ENCODE results near the gene TUBGCP4. TPM values are rescaled to one million over a fixed set of nuclear protein-coding genes. Genes with fewer than 3 reads are reported as not detected.

Gene TUBGCP4
- total RNA-seq, 1 experiment from 2014 or later, result 38.6 TPM

GRCh38 chr15:43414196-43414595 lies 43.3 kb downstream of the TUBGCP4 start (continued):
- TF ChIP-seq ZBTB33 (IDR thresholded peaks at IDR 0.05; ENCODE audit: extremely low read depth, insufficient replicate concordance, low read length) (no peak), POLR2AphosphoS5 (IDR thresholded peaks at IDR 0.05; ENCODE audit: low read depth, low read length) (no peak), MAX (IDR thresholded peaks at IDR 0.05) (no peak), ATF3 (IDR thresholded peaks at IDR 0.05) (no peak), SIN3A (IDR thresholded peaks at IDR 0.05; ENCODE audit: low read depth) (no peak), REST (IDR thresholded peaks at IDR 0.05; ENCODE audit: low read depth) (no peak)

- no peak overlapping the region for H3K4me3 ChIP-seq (replicated peaks in 1 of 2; ENCODE audit: low read depth in 1 of 2, low read length in 2 of 2)
- no peak overlapping the region for H3K27ac ChIP-seq (ENCODE audit: low read depth, low read length)
- BruUV-seq (replicated peaks), result no TSS peak
- POLR2A ChIA-PET, result no interaction called here
- no peaks in the 10 kb centered on the region for H3K9me3 ChIP-seq (ENCODE audit: control insufficient read depth in 1 of 2, insufficient read depth in 1 of 2, low read depth in 1 of 2, low read length in 2 of 2)
- H3K9me2 ChIP-seq (ENCODE audit: insufficient read depth), result no peaks in the 10 kb centered on the region
- intact Hi-C loops (cut with micrococcal nuclease), result no loop called here
- ATAC-seq (no peak), DNase-seq (ENCODE audit: low read depth, low spot score) (no peak)
- no peaks in the 10 kb centered on the region for H4K20me1 ChIP-seq (ENCODE audit: insufficient read depth)
- no peak overlapping the region for H3K4me2 ChIP-seq (ENCODE audit: low read length)
- RAD21 ChIA-PET (ENCODE audit: low non-redundant PET in 1 of 2, low total read pairs in 2 of 2, uncharacterized antibody in 2 of 2, unreplicated experiment in 2 of 2), result no interaction called here
- H3K4me1 ChIP-seq (ENCODE audit: control insufficient read depth in 1 of 2, insufficient read depth in 2 of 2, low read length in 2 of 2), result no peaks in the 10 kb centered on the region
- TF ChIP-seq POLR2A (IDR thresholded peaks at IDR 0.05; ENCODE audit: borderline replicate concordance, extremely low read depth, insufficient read depth, insufficient read length) (no peak), CTCF (IDR thresholded peaks at IDR 0.05 in 2 of 3, conservative IDR thresholded peaks at IDR 0.05 in 1 of 3; ENCODE audit: borderline replicate concordance in 1 of 3, insufficient read depth in 1 of 3, low read depth in 2 of 3, low read length in 2 of 3) (no peak), SRF (IDR thresholded peaks at IDR 0.05; ENCODE audit: low read depth) (no peak), EZH2phosphoT487 (IDR thresholded peaks at IDR 0.05; ENCODE audit: borderline replicate concordance) (no peak)
- no peak overlapping the region for H2AFZ ChIP-seq (ENCODE audit: low read depth, low read length, poor library complexity, severe bottlenecking)
- H3K36me3 ChIP-seq (ENCODE audit: control insufficient read depth in 1 of 2, insufficient read depth in 2 of 2, low read length in 2 of 2), result peaks cover 21 to 35% of the 10 kb centered on the region in 2 experiments
- no peak overlapping the region for H3K9ac ChIP-seq (ENCODE audit: low read length)
- H3K79me2 ChIP-seq (ENCODE audit: insufficient read depth, low read length), result no peaks in the 10 kb centered on the region
- CTCF ChIA-PET, result no interaction called here
- H3K27me3 ChIP-seq (ENCODE audit: insufficient read depth, low read length), result no peaks in the 10 kb centered on the region
Observed at GRCh38 chr15:43420435-43420834, 49.5 kb downstream of the TUBGCP4 start.
